Stimulated activated CD4-positive, alpha-beta T cell treated with anti-CD3 and anti-CD28 coated beads, TNF-alpha, amount 100 ng/mL, for 24 hours (primary cell): ENCODE measurements around the gene HNRNPK.
A peak's percentile ranks its signal among the peaks of the same experiment; 100 is the strongest.

Source experiments
- DNase-seq, 3 experiments: peaks; one replicate each; pipeline ENCODE4 v3.0.0-alpha.2; 2020; ENCODE audit warnings: low read depth in 3 of 3

HNRNPK gene

DNA sequence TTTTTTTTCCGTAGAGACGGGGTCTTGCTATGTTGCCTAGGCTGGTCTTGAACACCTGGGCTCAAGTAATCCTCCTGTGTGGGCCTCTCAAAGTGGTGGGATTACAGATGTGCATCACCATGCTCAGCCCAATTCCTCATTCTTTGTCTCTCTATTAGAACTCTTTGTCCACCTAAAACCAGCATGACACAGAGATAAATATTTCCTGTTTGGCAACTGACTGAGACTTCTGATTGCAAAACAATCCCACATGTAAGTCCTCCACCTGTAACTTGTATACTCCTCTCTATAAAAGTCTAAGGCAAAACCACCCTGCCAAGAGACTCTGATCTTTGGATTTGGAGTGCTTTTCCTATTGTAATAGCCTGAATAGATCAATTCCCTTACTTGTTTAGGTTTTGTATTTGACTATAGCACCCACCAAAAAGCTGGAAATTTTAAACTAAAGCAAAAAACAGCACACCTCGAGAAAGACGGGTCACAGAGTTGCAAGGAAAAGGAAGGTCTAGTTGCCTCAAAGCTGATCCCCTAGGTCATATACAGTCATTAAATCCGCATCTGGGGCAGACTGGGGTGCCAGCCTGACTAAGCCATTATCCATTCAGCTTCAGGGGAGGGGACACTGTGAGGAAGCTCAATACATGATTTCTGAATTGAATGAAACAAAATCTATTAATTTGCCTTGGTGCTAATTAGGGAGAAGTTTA lies 45.3 kb downstream of the HNRNPK start:
- DNase-seq, result no peak

DNA sequence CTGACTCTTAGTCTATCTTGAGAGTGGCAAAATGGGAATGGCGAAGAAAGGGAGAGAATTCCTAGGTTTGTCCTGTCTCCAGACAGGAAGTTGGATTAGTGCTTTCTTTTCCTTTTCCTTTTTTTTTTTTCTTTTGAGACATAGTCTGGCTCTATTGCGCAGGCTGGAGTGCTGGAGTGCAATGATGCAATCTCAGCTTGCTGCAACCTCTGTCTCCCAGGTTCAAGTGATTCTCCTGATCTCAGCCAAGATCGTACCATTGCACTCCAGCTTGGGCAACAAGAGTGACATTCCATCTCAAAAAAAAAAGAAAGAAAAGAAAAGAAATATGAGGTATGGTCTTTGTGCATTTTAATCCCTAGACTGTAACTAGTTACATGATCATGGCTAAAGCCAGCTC lies 46.2 kb downstream of the HNRNPK start:
- no peak for DNase-seq

DNA sequence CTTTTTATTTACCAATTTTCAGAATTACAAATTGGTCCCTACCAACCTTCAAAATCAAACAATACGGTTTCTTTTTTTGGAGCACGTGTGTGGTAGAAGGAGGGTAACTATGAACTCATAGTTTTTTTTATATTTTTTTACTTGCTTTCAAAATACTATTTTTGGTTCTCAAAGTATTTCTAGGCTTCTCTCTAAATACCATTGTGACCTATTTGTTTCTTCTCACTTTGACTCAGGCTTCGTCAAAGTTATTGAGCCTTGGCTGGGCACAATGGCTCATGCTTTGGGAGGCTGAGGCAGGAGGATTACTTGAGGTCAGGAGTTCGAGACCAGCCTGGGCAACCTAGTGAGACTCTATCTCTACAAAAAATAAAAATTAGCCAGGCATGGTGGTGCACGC lies 47.2 kb downstream of the HNRNPK start:
- DNase-seq, result no peak

DNA sequence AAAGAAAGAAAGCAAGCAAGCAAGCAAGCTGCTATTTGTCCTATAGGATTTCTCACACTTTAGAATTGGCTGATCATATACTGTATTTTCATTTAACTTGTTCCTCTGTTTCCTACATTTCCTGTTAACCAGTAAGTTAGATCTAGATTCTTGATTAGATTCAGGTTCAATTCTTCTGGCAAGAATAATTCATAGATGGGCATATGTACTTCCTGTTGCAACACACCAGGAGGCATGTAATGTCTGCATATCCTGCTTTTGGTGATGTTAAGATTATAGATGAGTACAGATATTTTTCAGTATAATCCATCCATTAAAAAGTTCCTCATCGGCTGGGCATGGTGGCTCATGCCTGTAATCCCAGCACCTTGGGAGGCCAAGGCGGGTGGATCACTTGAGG lies 48.0 kb downstream of the HNRNPK start:
- DNase-seq, result no peak

DNA sequence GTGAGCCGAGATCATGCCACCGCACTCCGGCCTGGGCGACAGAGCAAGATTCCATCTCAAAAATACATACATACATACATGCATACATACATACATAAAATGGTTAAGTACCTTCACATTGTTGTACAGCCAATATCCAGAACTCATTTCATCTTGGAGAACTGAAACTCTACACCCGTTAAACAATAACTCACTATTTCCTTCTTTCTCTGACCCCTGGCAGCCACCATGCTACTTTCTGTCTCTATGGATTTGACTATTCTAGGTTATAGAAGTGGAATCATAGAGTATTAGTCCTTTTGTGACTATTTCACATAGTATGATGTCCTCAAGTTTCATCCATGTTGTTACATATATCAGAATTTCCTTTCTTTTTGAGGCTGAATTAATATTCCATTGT lies 49.1 kb downstream of the HNRNPK start:
- DNase-seq, result no peak

DNA sequence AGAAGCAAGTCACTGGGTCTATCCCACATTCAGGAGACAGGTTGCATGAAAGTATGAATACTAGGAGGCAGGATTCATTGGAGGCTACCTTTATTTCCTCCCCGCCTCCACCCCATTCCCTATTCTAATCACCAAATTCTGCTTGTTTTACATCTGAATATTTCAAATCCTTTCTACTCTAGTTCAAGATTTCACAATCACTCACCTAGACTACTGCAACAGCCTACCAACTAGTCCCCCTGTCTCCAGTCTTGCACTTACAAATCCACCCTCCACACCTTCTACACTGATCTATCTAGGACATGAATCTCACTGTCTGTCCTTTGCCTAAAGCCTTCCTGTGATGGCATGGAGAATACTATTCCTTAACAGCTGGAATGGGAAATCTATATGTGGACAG lies 52.4 kb downstream of the HNRNPK start:
- no peak for DNase-seq

DNA sequence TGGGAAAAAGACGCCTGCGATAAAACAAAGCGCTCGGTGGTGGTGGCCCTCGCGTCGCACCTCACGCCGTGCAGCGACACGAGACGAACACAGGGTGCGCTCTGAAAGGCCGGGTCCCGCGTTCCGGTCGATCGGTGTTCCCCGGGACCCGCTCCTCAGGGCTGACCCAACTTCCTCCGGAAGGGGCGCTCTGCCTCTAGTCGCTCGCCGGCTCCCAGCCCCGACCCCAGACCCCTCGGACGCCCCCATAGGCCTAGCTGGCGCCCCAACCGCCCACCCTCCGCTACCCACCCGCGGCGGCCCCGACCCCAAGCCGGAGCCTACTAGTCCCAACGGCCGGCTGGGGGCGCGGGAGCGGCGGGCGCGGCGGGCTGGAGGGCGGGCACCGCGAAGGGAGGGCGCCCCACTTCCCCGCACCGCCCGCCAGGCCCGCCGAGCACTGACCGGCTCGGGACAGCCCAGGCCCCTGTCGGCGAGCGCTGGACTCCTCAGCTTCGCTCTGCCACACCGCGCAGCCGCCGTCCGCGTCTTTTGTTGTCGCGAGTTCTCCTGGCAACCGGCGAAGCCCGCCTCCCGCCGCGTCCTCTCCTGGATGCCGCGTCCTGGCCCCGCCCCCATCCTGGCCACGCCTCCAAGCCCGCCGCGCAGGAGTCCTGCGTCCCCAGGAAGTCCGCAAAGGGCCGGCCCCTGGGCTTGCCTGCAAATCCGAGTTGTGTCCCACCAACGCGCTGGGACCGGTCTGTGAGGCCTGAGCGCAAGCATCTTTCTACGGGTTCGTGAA lies 58.9 kb downstream of the HNRNPK start, which contains the start of gene KIF27:
Gene KIF27, minus strand, starts transcription at position 506 of the 781 bp plus-strand sequence. CDS start 5,841 bp downstream, outside the sequence.
- DNase-seq, result peak; percentile 93 to 98 (median 95)

DNA sequence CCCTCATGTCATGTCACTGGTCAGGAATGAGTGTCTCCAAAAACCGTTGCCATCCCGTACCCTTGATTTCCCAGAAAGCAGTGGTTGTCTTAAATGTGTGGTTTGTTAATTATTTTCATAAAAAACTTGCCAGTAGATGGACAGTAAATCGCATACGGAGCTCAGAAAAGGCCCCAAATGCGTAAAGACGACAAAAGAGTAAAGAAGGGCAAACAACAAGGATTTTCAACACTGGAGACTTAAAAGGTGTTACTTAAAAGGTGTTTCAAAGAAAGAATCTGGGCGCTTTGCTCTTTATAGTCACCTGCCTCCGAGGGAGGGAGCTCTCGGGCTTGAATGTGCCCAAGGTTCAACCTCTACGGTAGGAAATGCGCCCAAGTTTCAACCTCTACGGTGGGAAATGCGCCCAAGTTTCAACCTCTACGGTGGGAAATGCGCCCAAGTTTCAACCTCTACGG lies 59.5 kb downstream of the HNRNPK start:
- DNase-seq, result no peak

DNA sequence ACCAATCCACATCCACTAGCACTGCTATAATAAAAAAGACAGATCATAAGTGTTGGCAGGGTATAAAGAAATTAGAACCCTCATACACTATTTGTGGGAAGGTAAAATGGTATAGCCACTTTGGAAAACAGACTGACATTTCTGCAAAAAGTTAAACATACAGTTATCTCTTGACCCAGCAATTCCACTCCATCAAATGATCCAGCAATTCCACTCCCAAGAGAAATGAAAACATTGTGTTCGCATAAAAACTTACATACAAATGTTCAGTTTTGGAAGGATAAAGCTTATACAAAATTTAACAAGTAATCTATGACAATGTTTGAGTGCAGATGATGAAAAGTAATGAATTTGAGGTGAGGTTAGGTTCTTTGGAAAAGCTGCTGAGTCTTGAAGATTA lies 60.9 kb downstream of the HNRNPK start:
- no peak for DNase-seq
